ENCODE results near the gene NDUFS6.

NDUFS6 gene

GRCh38 chr5:1806974-1807373 is 5.8 kb downstream of the NDUFS6 start:
- in situ Hi-C loops (cut with MboI; ENCODE audit: low pct_unique_long_range_greater_than_20kb, low sequenced_read_pairs, unreplicated experiment) = no loop called here
- TF ChIP-seq CTCF (IDR thresholded peaks at IDR 0.05; ENCODE audit: extremely low read depth, insufficient read depth, missing control alignments) = no peak
- no peak for DNase-seq (ENCODE audit: low spot score)

- DNase-seq (ENCODE audit: low spot score) = no peak
- TF ChIP-seq CTCF (IDR thresholded peaks at IDR 0.05; ENCODE audit: extremely low read depth, insufficient read depth, missing control alignments) = no peak
- in situ Hi-C loops (cut with MboI; ENCODE audit: low pct_unique_long_range_greater_than_20kb, low sequenced_read_pairs, unreplicated experiment) = no loop called here
Observed at GRCh38 chr5:1807451-1808185, 6.4 kb downstream of the NDUFS6 start.

- DNase-seq (ENCODE audit: low spot score) = no peak
- in situ Hi-C loops (cut with MboI; ENCODE audit: low pct_unique_long_range_greater_than_20kb, low sequenced_read_pairs, unreplicated experiment) = no loop called here
- no peak for TF ChIP-seq CTCF (IDR thresholded peaks at IDR 0.05; ENCODE audit: extremely low read depth, insufficient read depth, missing control alignments)
Observed at GRCh38 chr5:1808439-1808838, 7.2 kb downstream of the NDUFS6 start.

GRCh38 chr5:1809416-1810035 is 8.3 kb downstream of the NDUFS6 start:
- TF ChIP-seq CTCF (IDR thresholded peaks at IDR 0.05; ENCODE audit: extremely low read depth, insufficient read depth, missing control alignments) = no peak
- in situ Hi-C loops (cut with MboI; ENCODE audit: low pct_unique_long_range_greater_than_20kb, low sequenced_read_pairs, unreplicated experiment) = no loop called here
- no peak for DNase-seq (ENCODE audit: low spot score)

GRCh38 chr5:1810581-1811101 is 9.4 kb downstream of the NDUFS6 start:
- no peak for TF ChIP-seq CTCF (IDR thresholded peaks at IDR 0.05; ENCODE audit: extremely low read depth, insufficient read depth, missing control alignments)
- in situ Hi-C loops (cut with MboI; ENCODE audit: low pct_unique_long_range_greater_than_20kb, low sequenced_read_pairs, unreplicated experiment) = no loop called here
- DNase-seq (ENCODE audit: low spot score) = no peak

- no peak for DNase-seq (ENCODE audit: low spot score)
- in situ Hi-C loops (cut with MboI; ENCODE audit: low pct_unique_long_range_greater_than_20kb, low sequenced_read_pairs, unreplicated experiment) = no loop called here
- TF ChIP-seq CTCF (IDR thresholded peaks at IDR 0.05; ENCODE audit: extremely low read depth, insufficient read depth, missing control alignments) = no peak
Observed at GRCh38 chr5:1814183-1815020, 13.2 kb downstream of the NDUFS6 start.
